K562 (cell line): ENCODE measurements around the gene DNAJC6. TPM values are rescaled to one million over a fixed set of nuclear protein-coding genes. Genes with fewer than 3 reads are reported as not detected.

Experiments
- ATAC-seq: fragments of 200-7000 bp; cut with Tn5 transposase; 3 replicates; pipeline ENCODE4 v1.9.1; 2020; ENCODE audit warnings: moderate library complexity
- BruUV-seq: library from RNA; stranded (reverse); fragments of 400-500 nt; replicated peaks from 2 replicates; lab custom pipeline; 2021; lab: Mats Ljungman, UMichigan
- CTCF ChIA-PET: fragments of 300-600 bp; formaldehyde crosslinking; extraction: SDS; loops from one replicate; lab custom pipeline; 2021; ENCODE audit warnings: low intra/inter-chr PET ratio; lab: Yijun Ruan, JAX
- POLR2A ChIA-PET: fragments of 300-600, 350-650 bp; sonication (Branson Sonifier 250); formaldehyde crosslinking; extraction: SDS; loops from one replicate; lab custom pipeline; 2021; ENCODE audit warnings: antibody characterized with exemption, inconsistent platforms; lab: Yijun Ruan, JAX
- DNase-seq, 4 experiments: peaks; one replicate each; pipeline versions ENCODE4 v3.0.0 to v3.0.0-alpha.2; 2011 to 2018; ENCODE audit warnings: low spot score in 3 of 4, mixed read lengths in 3 of 4; ENCODE audit errors: extremely low read depth in 1 of 4
- FAIRE-seq: peaks from 2 replicates; lab custom pipeline; 2011; peaks lifted over from hg19 to GRCh38; lab: Jason Lieb, UNC
- H2AFZ ChIP-seq: 2 replicates; pipeline ENCODE4 v1.6.0; 2011; ENCODE audit warnings: low read depth, low read length, control low read depth, inconsistent platforms
- H3K27ac ChIP-seq: fragments of 200-600 bp; 3 replicates; pipeline ENCODE4 v1.8.0; 2011; ENCODE audit warnings: low read depth, mild to moderate bottlenecking, control low read depth, inconsistent platforms, low read length, moderate library complexity, mixed read lengths; ENCODE audit errors: extremely low read depth
- H3K27me3 ChIP-seq, 2 experiments: fragments of 300-600 bp in 1 of 2; 2 replicates in 1 of 2; 3 replicates in 1 of 2; pipeline versions ENCODE4 v1.6.0 to v1.8.0; 2011; ENCODE audit warnings: inconsistent platforms in 2 of 2, low read length in 2 of 2, mild to moderate bottlenecking in 1 of 2, mixed read lengths in 1 of 2, moderate library complexity in 1 of 2; ENCODE audit not compliant: control insufficient read depth in 2 of 2, insufficient read depth in 2 of 2
- H3K36me3 ChIP-seq: fragments of 300-600 bp; 3 replicates; pipeline ENCODE4 v1.8.0; 2011; ENCODE audit warnings: mild to moderate bottlenecking, low read length, inconsistent platforms; ENCODE audit not compliant: control insufficient read depth, insufficient read depth
- H3K4me1 ChIP-seq, 2 experiments: fragments of 200-600 bp in 1 of 2; replicated peaks in 1 of 2; 2 replicates in 1 of 2; 3 replicates in 1 of 2; pipeline versions ENCODE4 v1.5.1 to v1.8.0; 2011; ENCODE audit warnings: inconsistent platforms in 2 of 2, low read length in 2 of 2, mild to moderate bottlenecking in 1 of 2, mixed read lengths in 1 of 2, moderate library complexity in 1 of 2; ENCODE audit not compliant: control insufficient read depth in 2 of 2, insufficient read depth in 2 of 2
- H3K4me2 ChIP-seq: 2 replicates; pipeline ENCODE4 v1.6.1; 2011; ENCODE audit warnings: low read length, control low read depth, inconsistent platforms, mixed read lengths; ENCODE audit not compliant: insufficient read depth
- H3K4me3 ChIP-seq: fragments of 200-600 bp; sonication (generic), shearing (Covaris generic); 2 replicates; pipeline ENCODE4 v1.5.1; 2016; ENCODE audit warnings: control low read depth, inconsistent platforms
- H3K79me2 ChIP-seq: fragments of 200-600 bp; 3 replicates; pipeline ENCODE4 v1.8.0; 2011; ENCODE audit warnings: low read length, inconsistent platforms; ENCODE audit not compliant: control insufficient read depth, insufficient read depth
- H3K9ac ChIP-seq, 2 experiments: 2 replicates each; pipeline versions ENCODE4 v1.6.0 to v1.6.1; 2011; ENCODE audit warnings: low read depth in 2 of 2, low read length in 2 of 2, control low read depth in 1 of 2, inconsistent platforms in 1 of 2, mild to moderate bottlenecking in 1 of 2, mixed read lengths in 1 of 2; ENCODE audit not compliant: insufficient read depth in 1 of 2
- H3K9me1 ChIP-seq: one replicate; pipeline ENCODE4 v1.6.0; 2011; ENCODE audit warnings: inconsistent platforms, mild to moderate bottlenecking, low read length, moderate library complexity; ENCODE audit not compliant: control insufficient read depth, insufficient read depth
- H3K9me3 ChIP-seq: replicated peaks from 2 replicates; pipeline ENCODE4 v1.5.1; 2011; ENCODE audit warnings: low read depth, low read length, inconsistent platforms; ENCODE audit not compliant: control insufficient read depth, insufficient read depth
- H4K20me1 ChIP-seq: replicated peaks from 2 replicates; pipeline ENCODE4 v1.6.1; 2011; ENCODE audit warnings: low read length, inconsistent platforms, mixed read lengths; ENCODE audit not compliant: control insufficient read depth, insufficient read depth
- ATF3 ChIP-seq, 2 experiments: fragments of 450-650 bp in 1 of 2; sonication (generic) in 1 of 2; formaldehyde crosslinking in 1 of 2; IDR thresholded peaks in 1 of 2; conservative IDR thresholded peaks in 1 of 2; 2 replicates each; pipeline versions ENCODE4 v1.6.1 to v1.8.1; 2016 to 2023; ENCODE audit warnings: mild to moderate bottlenecking in 2 of 2, moderate library complexity in 2 of 2, inconsistent platforms in 1 of 2, missing genetic modification reagents in 1 of 2
- C11orf30 ChIP-seq: fragments of 450-650 bp; IDR thresholded peaks from 2 replicates; pipeline ENCODE4 v1.6.1; 2016; ENCODE audit warnings: low read depth, mild to moderate bottlenecking
- CBFA2T2 ChIP-seq: fragments of 450-650 bp; conservative IDR thresholded peaks from 2 replicates; pipeline ENCODE4 v1.6.1; 2017; ENCODE audit warnings: mild to moderate bottlenecking
- DMBX1 ChIP-seq: fragments of 250-450 bp; sonication (Bioruptor Pico); IDR thresholded peaks from 2 replicates; pipeline ENCODE4 v1.8.0; 2022; ENCODE audit warnings: inconsistent platforms, mild to moderate bottlenecking, moderate library complexity, borderline replicate concordance
- ETS1 ChIP-seq: conservative IDR thresholded peaks from 2 replicates; pipeline ENCODE4 v1.6.1; 2011; ENCODE audit warnings: low read depth, mild to moderate bottlenecking, low read length; ENCODE audit not compliant: control insufficient read depth
- HDGF ChIP-seq: fragments of 450-650 bp; IDR thresholded peaks from 2 replicates; pipeline ENCODE4 v1.6.1; 2016
- KHSRP ChIP-seq: fragments of 450-650 bp; IDR thresholded peaks from 2 replicates; pipeline ENCODE4 v1.6.1; 2017
- MAFF ChIP-seq: IDR thresholded peaks from 2 replicates; pipeline ENCODE4 v1.6.1; 2012; ENCODE audit warnings: low read length, improper control_type of control experiment
- MAFG ChIP-seq: fragments of 450-650 bp; conservative IDR thresholded peaks from 2 replicates; pipeline ENCODE4 v1.6.1; 2016; ENCODE audit warnings: missing genetic modification characterization, missing compliant biosample characterization
- MAFK ChIP-seq: IDR thresholded peaks from 2 replicates; pipeline ENCODE4 v1.6.1; 2011; ENCODE audit warnings: low read length, improper control_type of control experiment
- MTA3 ChIP-seq: fragments of 450-650 bp; formaldehyde crosslinking; IDR thresholded peaks from 2 replicates; pipeline ENCODE4 v1.6.1; 2017; ENCODE audit warnings: mild to moderate bottlenecking, borderline replicate concordance
- RAD21 ChIP-seq, 2 experiments: fragments of 250-450 bp in 1 of 2; fragments of 450-650 bp in 1 of 2; sonication (Bioruptor Pico) in 1 of 2; formaldehyde crosslinking in 1 of 2; IDR thresholded peaks in 1 of 2; conservative IDR thresholded peaks in 1 of 2; 2 replicates each; pipeline versions ENCODE4 v1.4.0 to v1.8.0; 2020 to 2022; ENCODE audit warnings: mild to moderate bottlenecking in 2 of 2, moderate library complexity in 1 of 2
- SMARCE1 ChIP-seq: fragments of 450-650 bp; IDR thresholded peaks from 2 replicates; pipeline ENCODE4 v1.7.1; 2016; ENCODE audit warnings: mild to moderate bottlenecking
- TGIF2 ChIP-seq: sonication (generic); formaldehyde crosslinking; IDR thresholded peaks from 2 replicates; pipeline ENCODE4 v1.8.1; 2022; ENCODE audit warnings: mild to moderate bottlenecking, missing genetic modification reagents, moderate library complexity
- XRCC3 ChIP-seq: fragments of 450-650 bp; IDR thresholded peaks from 2 replicates; pipeline ENCODE4 v1.6.1; 2017; ENCODE audit warnings: mild to moderate bottlenecking, moderate library complexity
- ZNF224 ChIP-seq: sonication (generic); formaldehyde crosslinking; IDR thresholded peaks from 2 replicates; pipeline ENCODE4 v1.8.0; 2022; ENCODE audit warnings: mild to moderate bottlenecking, missing genetic modification reagents
- ZNF311 ChIP-seq: fragments of 250-450 bp; sonication (Bioruptor Pico); IDR thresholded peaks from 2 replicates; pipeline ENCODE4 v1.4.0; 2020; ENCODE audit warnings: mild to moderate bottlenecking, moderate library complexity
- ZNF316 ChIP-seq: fragments of 450-650 bp; IDR thresholded peaks from 2 replicates; pipeline ENCODE4 v1.6.1; 2016
- WGBS: fragments of 100-300 bp; shearing (Covaris generic); methylation state at CpG from one replicate; pipeline ENCODE4 v1.1.6; 2016; ENCODE audit warnings: low coverage, mixed read lengths; ENCODE audit not compliant: insufficient coverage; ENCODE audit errors: missing lambda C conversion rate; 5-methylcytosine and 5-hydroxymethylcytosine counted together
- in situ Hi-C: fragments of 300-500 bp; cut with MboI; formaldehyde crosslinking; loops from 4 replicates; pipeline ENCODE4 v1.15.0; 2018; ENCODE audit warnings: inconsistent platforms, mixed read lengths
- intact Hi-C: fragments of 100-400 bp; cut with micrococcal nuclease; formaldehyde crosslinking; loops from 2 replicates; pipeline ENCODE4 v1.14.2; 2022
- polyA plus RNA-seq, 8 experiments: library from polyadenylated mRNA; depleted of rRNA in 4 of 8; stranded (reverse) in 5 of 8; unstranded in 3 of 8; fragments of >200 nt; fragmentation: Nextera tagmentation in 2 of 8; fragmentation: Illumina TruSeq in 1 of 8; extraction: Ambion mirVana in 2 of 8; extraction: Trizol in 1 of 8; gene quantifications; 2 replicates each; pipeline versions ENCODE4 v1.2.1 to v1.2.3, GENCODE V29; 2011 to 2014; ENCODE audit warnings: inconsistent platforms in 1 of 8, missing spikeins in 1 of 8
- total RNA-seq, 7 experiments: library from RNA; depleted of rRNA in 6 of 7; stranded (reverse); fragments of >200 nt in 6 of 7; fragmentation: Illumina TruSeq in 2 of 7; extraction: Trizol in 2 of 7; gene quantifications; 2 replicates each; pipeline versions ENCODE4 v1.2.1 to v1.2.3, GENCODE V29; 2011 to 2021; ENCODE audit warnings: low replicate concordance in 1 of 7

The DNAJC6 gene
- total and polyA plus RNA-seq, 9 of the 15 experiments (the other 6 are each of a cell fraction or from before 2014, with no cell fraction given): 6.7 to 78.7 (median 28.0) TPM

GRCh38 chr1:65269612-65270011, 39.7 kb upstream of the DNAJC6 start (continued):
- no peak for TF ChIP-seq ETS1
- TF ChIP-seq DMBX1 (CRISPR knock-in tag): no peak
- no peak for TF ChIP-seq C11orf30
- no peak for TF ChIP-seq TGIF2 (CRISPR knock-in tag)
- TF ChIP-seq RAD21 (CRISPR knock-in tag; conservative IDR thresholded peaks at IDR 0.05 in 1 of 2, IDR thresholded peaks at IDR 0.05 in 1 of 2): no peak

- TF ChIP-seq CBFA2T2: no peak
- TF ChIP-seq C11orf30: peak; percentile 82
- peak; percentile 73 for TF ChIP-seq ATF3 (IDR thresholded peaks at IDR 0.05)
- TF ChIP-seq ATF3 (CRISPR knock-in tag; conservative IDR thresholded peaks at IDR 0.05): no peak
- TF ChIP-seq ZNF224 (CRISPR knock-in tag): no peak
- peak; percentile 91 for TF ChIP-seq ZNF316
- no peak for TF ChIP-seq MTA3
- peak; percentile 41; the same call in 1 of the 2 replicates for TF ChIP-seq MAFK
- TF ChIP-seq HDGF: no peak
- no peak for TF ChIP-seq XRCC3
- no peak for TF ChIP-seq ZNF311
- no peak for TF ChIP-seq KHSRP
- peak; percentile 26; the same call in 1 of the 2 replicates for TF ChIP-seq MAFF
- TF ChIP-seq MAFG: peak; percentile 51
- peak; percentile 28; the same call in 1 of the 2 replicates for TF ChIP-seq SMARCE1
- Histone ChIP-seq H2AFZ (no peak overlapping the region), H3K79me2 (peaks cover 99% of the 10 kb centered on the region), H3K27me3 (no peaks in the 10 kb centered on the region), H3K27ac (peak overlapping the region; percentile 62), H3K4me3 (no peak overlapping the region), H3K9me1 (no peaks in the 10 kb centered on the region), H4K20me1 (no peaks in the 10 kb centered on the region), H3K9me3 (no peaks in the 10 kb centered on the region), H3K9ac (peak overlapping the region; percentile 42 to 61; a peak in 3 of 4 replicates), H3K4me1 (peaks cover 12 to 48% of the 10 kb centered on the region in 2 experiments), H3K36me3 (peaks cover 18% of the 10 kb centered on the region), H3K4me2 (peak overlapping the region; percentile 50; the same call in 1 of the 2 replicates)
- peak; percentile 7 for ATAC-seq
- no peak for DNase-seq
- peak; percentile 26 for FAIRE-seq
- POLR2A ChIA-PET: interaction anchor here (0.6 to 2.0 kb wide), 6 partner anchors 13 to 128 kb away, joined by 3 to 5 read pairs (median 4); partner anchors contain the start of gene AK4
- no TSS peak for BruUV-seq
- CTCF ChIA-PET: no interaction called here
- WGBS: 13% methylated on average over 1 of the region's 1 CpG
- in situ Hi-C loops: no loop called here
- intact Hi-C loops: loop anchor here (2.0 kb wide), 1 partner anchor 20 kb away; no protein-coding TSS in a partner anchor
These were observed 33.0 kb upstream of the DNAJC6 start for GRCh38 chr1:65276197-65276939.
